GM12873 (cell line): Measurements from ENCODE around the gene EDEM3.

ENCODE experiments used
- CTCF ChIP-seq: IDR thresholded peaks from 2 replicates; pipeline ENCODE4 v1.5.1; 2012; ENCODE audit warnings: low read depth, mild to moderate bottlenecking, moderate library complexity, low read length, control low read depth; ENCODE audit not compliant: insufficient read depth; ENCODE audit errors: missing control alignments

The EDEM3 gene

GRCh38 chr1:184646178-184646701 is 108.4 kb downstream of the EDEM3 start:
- no peak for TF ChIP-seq CTCF

GRCh38 chr1:184644771-184645170 is 109.9 kb downstream of the EDEM3 start:
- TF ChIP-seq CTCF: no peak

DNA sequence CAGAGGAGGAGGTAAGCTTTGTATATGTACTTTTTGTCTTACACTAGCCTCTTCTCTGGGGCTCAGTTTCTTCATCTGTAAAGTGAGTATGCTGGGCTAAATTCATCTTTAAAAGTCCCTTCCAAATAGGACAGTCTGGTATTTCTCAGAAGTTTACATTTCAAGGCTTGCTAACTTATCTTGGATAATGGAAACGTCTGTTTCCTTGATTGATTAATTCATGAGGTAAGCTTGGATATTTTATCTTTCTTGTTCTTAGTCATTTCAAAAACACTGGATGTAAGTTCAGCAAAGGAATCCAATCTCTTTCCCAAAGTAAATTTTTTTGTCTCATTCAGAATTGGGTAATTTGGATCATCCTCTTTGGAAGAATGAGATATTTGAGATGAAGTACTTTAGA is 111.0 kb downstream of the EDEM3 start:
- TF ChIP-seq CTCF: no peak

- TF ChIP-seq CTCF: no peak
These were observed 112.8 kb downstream of the EDEM3 start for GRCh38 chr1:184641894-184642293.

GRCh38 chr1:184640505-184640904 is 114.2 kb downstream of the EDEM3 start:
- TF ChIP-seq CTCF: no peak
